Measurements from ENCODE around the gene SNAP29.

The SNAP29 gene

GRCh38 chr22:20903093-20903492 is 44.3 kb downstream of the SNAP29 start:
- no peaks in the 10 kb centered on the region for H3K9me3 ChIP-seq (replicated peaks; ENCODE audit: insufficient read depth, low read length)
- no peaks in the 10 kb centered on the region for H3K9me2 ChIP-seq (replicated peaks; ENCODE audit: insufficient read depth, low read length)
- no peak overlapping the region for H3K4me3 ChIP-seq (ENCODE audit: low read length)
- no peaks in the 10 kb centered on the region for H3F3A ChIP-seq (ENCODE audit: insufficient read depth, low read length)
- H3K27me3 ChIP-seq (replicated peaks; ENCODE audit: insufficient read depth, low read length) = no peaks in the 10 kb centered on the region
- H3K9ac ChIP-seq (ENCODE audit: low read length) = no peak overlapping the region
- no peaks in the 10 kb centered on the region for H3K4me1 ChIP-seq (ENCODE audit: low read length)
- TF ChIP-seq EZH2phosphoT487 (IDR thresholded peaks at IDR 0.05; ENCODE audit: low read length) (no peak), CTCF (IDR thresholded peaks at IDR 0.05; ENCODE audit: low read length) (no peak), EZH2 (optimal IDR thresholded peaks at IDR 0.05; ENCODE audit: low read depth, low read length) (no peak)
- DNase-seq = no peak
- H3K79me2 ChIP-seq (ENCODE audit: low read length) = no peaks in the 10 kb centered on the region
- H3K4me2 ChIP-seq (ENCODE audit: low read depth, low read length) = no peak overlapping the region
- H3K36me3 ChIP-seq (replicated peaks; ENCODE audit: insufficient read depth, low read length) = no peaks in the 10 kb centered on the region
- H3K27ac ChIP-seq (ENCODE audit: low read length) = no peak overlapping the region
- H4K20me1 ChIP-seq (ENCODE audit: insufficient read depth, low read length) = no peaks in the 10 kb centered on the region
- H2AFZ ChIP-seq (ENCODE audit: low read length) = no peak overlapping the region

- DNase-seq = no peak
- H3F3A ChIP-seq (ENCODE audit: insufficient read depth, low read length) = no peaks in the 10 kb centered on the region
- no peak overlapping the region for H2AFZ ChIP-seq (ENCODE audit: low read length)
- no peaks in the 10 kb centered on the region for H3K9me2 ChIP-seq (replicated peaks; ENCODE audit: insufficient read depth, low read length)
- H3K4me3 ChIP-seq (ENCODE audit: low read length) = no peak overlapping the region
- no peaks in the 10 kb centered on the region for H3K27me3 ChIP-seq (replicated peaks; ENCODE audit: insufficient read depth, low read length)
- no peaks in the 10 kb centered on the region for H3K9me3 ChIP-seq (replicated peaks; ENCODE audit: insufficient read depth, low read length)
- no peak overlapping the region for H3K4me2 ChIP-seq (ENCODE audit: low read depth, low read length)
- no peak overlapping the region for H3K27ac ChIP-seq (ENCODE audit: low read length)
- no peaks in the 10 kb centered on the region for H4K20me1 ChIP-seq (ENCODE audit: insufficient read depth, low read length)
- H3K79me2 ChIP-seq (ENCODE audit: low read length) = no peaks in the 10 kb centered on the region
- no peaks in the 10 kb centered on the region for H3K4me1 ChIP-seq (ENCODE audit: low read length)
- TF ChIP-seq EZH2phosphoT487 (IDR thresholded peaks at IDR 0.05; ENCODE audit: low read length) = no peak
- no peak for TF ChIP-seq CTCF (IDR thresholded peaks at IDR 0.05; ENCODE audit: low read length)
- no peak for TF ChIP-seq EZH2 (optimal IDR thresholded peaks at IDR 0.05; ENCODE audit: low read depth, low read length)
- no peaks in the 10 kb centered on the region for H3K36me3 ChIP-seq (replicated peaks; ENCODE audit: insufficient read depth, low read length)
- H3K9ac ChIP-seq (ENCODE audit: low read length) = no peak overlapping the region
Measured at GRCh38 chr22:20904008-20904979, 45.5 kb downstream of the SNAP29 start.

- H2AFZ ChIP-seq (ENCODE audit: low read length) = no peak overlapping the region
- no peaks in the 10 kb centered on the region for H4K20me1 ChIP-seq (ENCODE audit: insufficient read depth, low read length)
- no peaks in the 10 kb centered on the region for H3K4me1 ChIP-seq (ENCODE audit: low read length)
- no peak for TF ChIP-seq EZH2 (optimal IDR thresholded peaks at IDR 0.05; ENCODE audit: low read depth, low read length)
- no peak for TF ChIP-seq EZH2phosphoT487 (IDR thresholded peaks at IDR 0.05; ENCODE audit: low read length)
- no peak for TF ChIP-seq CTCF (IDR thresholded peaks at IDR 0.05; ENCODE audit: low read length)
- H3K79me2 ChIP-seq (ENCODE audit: low read length) = no peaks in the 10 kb centered on the region
- H3K27me3 ChIP-seq (replicated peaks; ENCODE audit: insufficient read depth, low read length) = no peaks in the 10 kb centered on the region
- H3K9me2 ChIP-seq (replicated peaks; ENCODE audit: insufficient read depth, low read length) = no peaks in the 10 kb centered on the region
- H3F3A ChIP-seq (ENCODE audit: insufficient read depth, low read length) = no peaks in the 10 kb centered on the region
- no peaks in the 10 kb centered on the region for H3K9me3 ChIP-seq (replicated peaks; ENCODE audit: insufficient read depth, low read length)
- no peak overlapping the region for H3K27ac ChIP-seq (ENCODE audit: low read length)
- no peak for DNase-seq
- H3K4me2 ChIP-seq (ENCODE audit: low read depth, low read length) = no peak overlapping the region
- H3K9ac ChIP-seq (ENCODE audit: low read length) = no peak overlapping the region
- H3K36me3 ChIP-seq (replicated peaks; ENCODE audit: insufficient read depth, low read length) = no peaks in the 10 kb centered on the region
- H3K4me3 ChIP-seq (ENCODE audit: low read length) = no peak overlapping the region
Measured at GRCh38 chr22:20904980-20905355, 46.2 kb downstream of the SNAP29 start.

Data from MM.1S (cell line).